Measurements from ENCODE around the gene FAM135A. TPM values are rescaled to one million over a fixed set of nuclear protein-coding genes. Genes with fewer than 3 reads are reported as not detected.

The FAM135A gene
- total RNA-seq, 1 experiment from 2014 or later, result 31.0 TPM

DNA sequence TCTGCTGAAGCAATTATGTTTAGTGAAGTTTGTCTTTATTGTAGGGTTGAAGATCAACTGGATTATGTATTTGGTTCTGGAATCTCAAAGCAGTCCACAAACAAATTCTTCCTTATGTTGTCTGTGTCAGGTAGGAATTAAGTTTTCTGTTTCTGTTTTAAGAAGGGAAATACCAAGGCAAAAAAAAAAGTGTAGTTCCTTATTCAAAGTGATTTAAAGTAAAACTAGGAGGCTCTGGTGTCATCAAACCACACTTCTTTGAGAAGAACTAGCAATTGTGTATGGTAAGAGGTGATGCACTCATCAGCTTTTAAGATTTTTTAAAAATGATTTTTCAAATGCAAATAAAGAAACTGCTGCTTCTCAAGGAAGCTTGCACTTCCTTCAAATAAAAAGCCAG is 1.9 kb downstream of the FAM135A start:
- Histone ChIP-seq H3K79me2 (ENCODE audit: insufficient read depth, low read length) (peaks cover 9% of the 10 kb centered on the region; the same call in 1 of the 2 replicates), H2AFZ (ENCODE audit: low read length) (no peak overlapping the region)
- H3K27ac Mint-ChIP-seq, result no peak overlapping the region

More for the DNA sequence above, 1.9 kb downstream of the FAM135A start:
- Histone ChIP-seq H4K5ac (ENCODE audit: insufficient read length, low read depth, low read length) (no peak overlapping the region), H3K4ac (ENCODE audit: low read depth, low read length) (no peak overlapping the region), H3K23me2 (ENCODE audit: insufficient read length, low read depth, low read length, poor library complexity, severe bottlenecking) (peaks cover 11% of the 10 kb centered on the region), H3K4me2 (ENCODE audit: insufficient read depth, insufficient read length, low read length) (no peak overlapping the region), H3K9me3 (ENCODE audit: control insufficient read depth, low read depth, low read length) (no peaks in the 10 kb centered on the region), H3K27ac (ENCODE audit: insufficient read length, low read depth, low read length) (no peak overlapping the region), H3K27me3 (ENCODE audit: insufficient read depth, low read length) (no peaks in the 10 kb centered on the region), H2BK12ac (ENCODE audit: insufficient read length, low read depth, low read length) (no peak overlapping the region), H2BK5ac (ENCODE audit: insufficient read length, low read length) (no peak overlapping the region), H3K9ac (ENCODE audit: extremely low read depth, insufficient read length, low read length) (no peak overlapping the region), H4K8ac (replicated peaks; ENCODE audit: insufficient read length, low read depth, low read length) (no peak overlapping the region), H4K20me1 (ENCODE audit: control insufficient read depth, insufficient read depth, insufficient read length) (peaks cover 3% of the 10 kb centered on the region), H3K23ac (ENCODE audit: insufficient read length, low read depth, low read length) (no peak overlapping the region), H3T11ph (ENCODE audit: low read length) (no peak overlapping the region), H2BK120ac (ENCODE audit: low read depth, low read length, poor library complexity, severe bottlenecking) (no peak overlapping the region), H2BK15ac (ENCODE audit: low read depth, low read length) (no peak overlapping the region), H3K14ac (ENCODE audit: insufficient read depth, low read length) (no peak overlapping the region), H3K18ac (ENCODE audit: insufficient read length, low read depth, low read length) (no peak overlapping the region), H2AK5ac (ENCODE audit: insufficient read length, low read length) (no peak overlapping the region), H4K91ac (ENCODE audit: insufficient read length, low read depth, low read length) (no peak overlapping the region), H3K79me1 (ENCODE audit: insufficient read depth, low read depth, low read length, poor library complexity, severe bottlenecking) (no peaks in the 10 kb centered on the region), H3K4me1 (ENCODE audit: insufficient read depth, low read length) (no peaks in the 10 kb centered on the region), H3K56ac (ENCODE audit: insufficient read length, low read depth, low read length) (no peak overlapping the region), H2BK20ac (ENCODE audit: low read depth, low read length, poor library complexity, severe bottlenecking) (no peak overlapping the region)
- Mint-ChIP-seq H3K36me3 (ENCODE audit: insufficient read depth in 1 of 3, low read depth in 3 of 3) (peaks cover 10 to 26% (median 25%) of the 10 kb centered on the region in 3 experiments), H3K27me3 (ENCODE audit: low read depth) (no peaks in the 10 kb centered on the region), H3K4me1 (peaks cover 9 to 14% of the 10 kb centered on the region in 2 experiments), H3K9me3 (peaks cover 0 to 3% of the 10 kb centered on the region in 2 experiments; a peak in 1 of 5 replicates), H3K4me3 (peak overlapping the region; percentile 43 to 64)
- TF ChIP-seq, protein P1, sequence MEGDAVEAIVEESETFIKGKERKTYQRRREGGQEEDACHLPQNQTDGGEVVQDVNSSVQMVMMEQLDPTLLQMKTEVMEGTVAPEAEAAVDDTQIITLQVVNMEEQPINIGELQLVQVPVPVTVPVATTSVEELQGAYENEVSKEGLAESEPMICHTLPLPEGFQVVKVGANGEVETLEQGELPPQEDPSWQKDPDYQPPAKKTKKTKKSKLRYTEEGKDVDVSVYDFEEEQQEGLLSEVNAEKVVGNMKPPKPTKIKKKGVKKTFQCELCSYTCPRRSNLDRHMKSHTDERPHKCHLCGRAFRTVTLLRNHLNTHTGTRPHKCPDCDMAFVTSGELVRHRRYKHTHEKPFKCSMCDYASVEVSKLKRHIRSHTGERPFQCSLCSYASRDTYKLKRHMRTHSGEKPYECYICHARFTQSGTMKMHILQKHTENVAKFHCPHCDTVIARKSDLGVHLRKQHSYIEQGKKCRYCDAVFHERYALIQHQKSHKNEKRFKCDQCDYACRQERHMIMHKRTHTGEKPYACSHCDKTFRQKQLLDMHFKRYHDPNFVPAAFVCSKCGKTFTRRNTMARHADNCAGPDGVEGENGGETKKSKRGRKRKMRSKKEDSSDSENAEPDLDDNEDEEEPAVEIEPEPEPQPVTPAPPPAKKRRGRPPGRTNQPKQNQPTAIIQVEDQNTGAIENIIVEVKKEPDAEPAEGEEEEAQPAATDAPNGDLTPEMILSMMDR (conservative IDR thresholded peaks at IDR 0.05), result no peak
- no peak for DNase-seq
